HG03108 (cell line): Measurements from ENCODE around the gene GTF3C1.
A peak's percentile ranks its signal among the peaks of the same experiment; 100 is the strongest.

ENCODE experiments used
- ATAC-seq: cut with Tn5 transposase; IDR thresholded peaks from one replicate; pipeline ENCODE4 v1.9.1; 2021; ENCODE audit warnings: moderate library complexity; ENCODE audit not compliant: unreplicated experiment

GTF3C1 gene

GRCh38 chr16:27568077-27568476, 18.4 kb upstream of the GTF3C1 start:
- no peak for ATAC-seq

DNA sequence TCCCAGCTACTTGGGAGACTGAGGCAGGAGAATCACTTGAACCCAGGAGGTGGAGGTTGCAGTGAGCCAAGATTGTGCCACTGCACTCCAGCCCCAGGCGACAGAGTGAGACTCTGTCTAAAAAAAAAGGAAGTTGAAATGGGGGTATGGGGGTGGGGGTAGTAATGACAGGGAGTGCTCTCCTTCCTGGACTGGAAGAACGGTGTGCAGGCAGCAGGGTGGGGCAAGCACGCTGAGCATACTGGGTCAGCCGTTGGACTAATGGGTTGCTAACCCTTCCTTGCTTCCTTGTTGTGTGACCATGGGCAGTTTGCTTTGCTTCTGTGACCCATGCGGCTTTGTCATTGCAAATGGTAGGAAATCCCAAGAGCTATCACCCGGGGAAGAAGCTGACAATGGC, 16.7 kb upstream of the GTF3C1 start:
- no peak for ATAC-seq

DNA sequence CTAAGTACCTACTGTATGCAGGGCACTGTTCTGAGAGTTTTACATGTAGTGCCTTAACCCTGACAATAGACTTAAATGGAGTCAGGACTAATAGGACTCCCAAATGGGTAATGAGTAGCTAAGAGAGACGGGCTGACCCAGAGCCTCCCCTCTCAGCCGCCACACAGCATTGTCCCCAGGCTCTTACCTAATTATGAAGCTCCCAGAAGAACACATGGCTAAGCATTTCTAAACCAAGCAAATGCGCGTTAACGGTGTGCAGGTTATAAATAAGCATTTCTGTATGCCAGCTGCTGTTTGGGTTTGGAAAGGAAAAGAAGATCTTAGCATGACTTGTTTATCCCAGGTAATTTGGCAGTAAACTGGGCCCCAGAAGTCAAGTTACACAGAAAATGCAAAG, 14.5 kb upstream of the GTF3C1 start:
- ATAC-seq = no peak

DNA sequence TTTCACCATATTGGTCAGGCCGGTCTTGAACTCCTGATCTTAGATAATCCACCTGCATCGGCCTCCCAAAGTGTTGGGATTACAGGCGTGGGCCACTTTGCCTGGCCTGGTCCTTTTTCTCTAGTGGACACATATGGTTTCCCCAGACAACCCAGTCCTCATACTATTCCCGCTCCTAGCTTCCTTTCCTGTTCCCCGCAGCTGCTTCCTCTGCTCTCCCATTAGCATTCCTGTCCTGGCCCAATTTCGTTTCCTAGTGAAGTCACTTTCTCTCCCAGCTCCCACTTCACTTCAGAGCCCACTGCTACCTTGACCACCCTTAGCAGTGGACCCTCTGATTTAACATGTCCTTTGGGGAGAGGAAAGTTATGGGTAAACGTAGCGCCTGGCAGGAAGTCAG, 11.5 kb upstream of the GTF3C1 start:
- no peak for ATAC-seq

DNA sequence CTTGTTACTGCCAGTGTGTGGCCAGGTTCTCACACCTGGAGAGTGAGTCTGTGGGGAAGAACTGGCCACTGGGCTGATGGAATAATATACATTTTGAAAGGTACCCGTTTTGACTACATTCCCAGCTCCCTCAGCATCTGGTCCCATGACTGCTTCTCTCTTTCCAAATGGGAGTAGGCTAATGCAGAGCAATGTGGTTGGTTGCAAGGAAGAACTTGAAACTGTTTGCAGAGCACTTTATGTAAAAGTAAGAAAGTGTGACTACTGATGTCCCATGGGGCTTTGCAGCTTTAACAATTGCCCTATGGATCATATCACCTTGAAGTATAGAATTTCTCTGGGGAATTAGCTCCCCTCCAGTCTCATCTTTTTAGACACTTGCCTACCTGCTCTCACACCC, 9.2 kb upstream of the GTF3C1 start:
- ATAC-seq = no peak

DNA sequence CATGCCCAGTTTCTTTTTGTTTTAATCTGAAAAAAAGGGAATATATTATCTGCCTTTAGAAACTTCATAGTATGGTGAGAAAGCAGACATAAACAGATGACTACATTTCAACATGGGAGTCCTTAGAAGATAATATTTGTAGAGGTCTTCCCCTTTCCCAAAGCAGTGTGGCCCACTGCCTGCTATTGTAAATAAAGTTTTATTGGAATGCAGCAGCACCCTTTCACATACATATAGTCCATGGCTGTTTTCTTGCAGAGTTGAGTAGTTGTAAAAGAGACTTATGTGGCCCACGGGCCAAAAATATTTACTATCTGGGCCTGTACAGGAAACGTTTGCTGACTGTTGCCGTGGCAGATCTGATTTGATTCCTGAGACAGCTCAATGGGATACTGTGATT, 8.7 kb upstream of the GTF3C1 start:
- ATAC-seq = no peak

DNA sequence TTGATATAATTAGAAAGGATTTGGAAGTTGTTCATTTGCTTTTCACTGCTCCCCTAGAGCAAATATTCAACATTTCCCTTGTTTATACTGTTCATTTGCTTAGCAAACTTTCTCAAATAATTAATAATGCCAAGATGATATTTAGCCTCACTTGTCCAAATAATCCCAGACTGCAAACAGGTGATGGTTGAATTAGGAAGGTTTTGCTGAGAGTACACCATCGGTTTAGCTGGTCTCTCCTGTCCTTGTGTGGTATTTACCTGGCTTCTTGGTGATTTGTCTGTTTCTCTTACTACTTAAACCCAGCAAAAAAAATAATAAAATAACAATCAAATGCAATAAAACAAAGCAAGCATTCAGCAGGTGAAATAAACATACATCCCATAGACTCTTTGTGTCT, 6.8 kb upstream of the GTF3C1 start:
- no peak for ATAC-seq

- no peak for ATAC-seq
Measured at GRCh38 chr16:27551036-27551435, 1.3 kb upstream of the GTF3C1 start.

GRCh38 chr16:27550582-27550920, 838 bp upstream of the GTF3C1 start:
- ATAC-seq = no peak

- ATAC-seq = peak; percentile 22
Measured at GRCh38 chr16:27549464-27549745, 308 bp downstream of the GTF3C1 start.

- no peak for ATAC-seq
Measured at GRCh38 chr16:27547851-27548250, 1.9 kb downstream of the GTF3C1 start.

DNA sequence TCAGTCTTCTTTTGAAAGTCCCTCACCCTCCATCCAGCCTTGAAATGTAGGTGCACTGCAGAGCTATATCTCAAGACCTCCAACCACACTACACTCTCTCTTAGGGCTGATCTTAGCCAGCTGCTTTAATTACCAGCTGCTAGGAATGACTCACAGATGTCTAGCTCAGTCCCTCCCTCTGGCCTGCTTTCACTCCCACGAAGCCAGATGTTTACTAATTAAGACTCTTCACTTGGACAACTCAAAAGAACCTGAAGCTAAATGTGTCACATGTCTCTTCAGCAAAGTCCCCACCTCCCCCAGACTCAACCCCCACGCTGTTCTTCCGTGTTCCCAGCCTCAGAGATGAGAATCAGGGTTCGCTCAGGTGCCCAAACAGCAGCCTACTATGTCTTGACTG, 2.6 kb downstream of the GTF3C1 start:
- ATAC-seq = no peak

GRCh38 chr16:27544671-27545070, 5.0 kb downstream of the GTF3C1 start:
- ATAC-seq = no peak

DNA sequence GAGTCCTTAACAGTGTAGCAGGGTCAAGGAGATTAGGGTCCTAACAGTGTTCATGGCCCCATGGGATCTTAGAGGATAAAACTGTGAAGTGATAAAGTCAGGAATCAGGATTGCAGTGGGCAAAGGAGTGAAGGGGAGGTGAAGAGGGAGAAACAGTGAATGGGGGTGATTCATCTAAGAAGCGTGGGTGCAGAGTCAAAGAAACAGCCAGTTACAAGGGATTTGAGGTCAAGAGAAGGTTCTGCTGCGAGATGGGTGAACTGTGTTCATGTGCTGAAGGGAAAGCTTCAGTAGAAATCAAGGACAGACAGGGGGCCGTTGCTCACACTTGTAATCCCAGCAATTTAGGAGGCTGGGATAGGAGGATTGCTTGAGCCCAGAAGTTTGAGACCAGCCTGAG, 5.9 kb downstream of the GTF3C1 start:
- ATAC-seq = no peak

- ATAC-seq = no peak
Measured at GRCh38 chr16:27539636-27540035, 10.1 kb downstream of the GTF3C1 start.

DNA sequence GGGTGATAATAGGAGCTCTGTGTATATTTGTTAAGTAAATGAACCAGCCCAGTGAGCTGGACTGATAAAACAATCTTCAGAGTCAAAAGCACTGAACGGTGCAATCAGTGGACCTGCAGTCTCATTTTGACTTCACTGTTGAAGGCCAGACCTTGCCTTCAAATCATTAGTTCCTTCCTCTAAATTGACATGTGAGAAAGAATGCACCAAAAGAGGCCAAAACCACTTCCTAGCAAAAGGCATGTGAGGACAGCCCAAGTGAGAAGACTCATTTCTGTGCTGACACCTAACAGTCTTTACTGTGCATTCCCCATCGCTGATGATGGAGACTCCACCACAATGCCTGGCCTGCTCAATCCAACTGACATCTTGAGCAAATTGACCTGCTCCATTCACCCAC, 10.6 kb downstream of the GTF3C1 start:
- no peak for ATAC-seq

DNA sequence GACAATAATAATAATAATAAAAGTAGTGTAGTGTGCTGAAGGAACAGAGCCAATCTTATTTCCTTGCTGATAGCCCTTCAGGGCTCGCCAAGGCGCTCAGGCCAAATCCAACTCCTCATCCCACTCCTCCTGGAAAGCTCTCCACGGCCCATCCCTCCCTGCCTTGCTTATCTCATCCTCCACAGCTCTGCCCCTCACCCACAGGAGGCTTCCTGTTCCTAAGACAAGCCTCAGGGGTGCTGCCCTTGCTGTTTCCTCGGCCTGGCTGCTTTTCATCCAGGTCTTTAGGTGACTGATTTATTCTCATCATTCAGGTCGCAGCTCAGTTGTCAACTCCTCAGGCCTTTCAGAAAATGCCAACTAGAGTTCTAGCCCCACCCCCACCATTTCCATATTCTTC, 11.2 kb downstream of the GTF3C1 start:
- ATAC-seq = no peak

DNA sequence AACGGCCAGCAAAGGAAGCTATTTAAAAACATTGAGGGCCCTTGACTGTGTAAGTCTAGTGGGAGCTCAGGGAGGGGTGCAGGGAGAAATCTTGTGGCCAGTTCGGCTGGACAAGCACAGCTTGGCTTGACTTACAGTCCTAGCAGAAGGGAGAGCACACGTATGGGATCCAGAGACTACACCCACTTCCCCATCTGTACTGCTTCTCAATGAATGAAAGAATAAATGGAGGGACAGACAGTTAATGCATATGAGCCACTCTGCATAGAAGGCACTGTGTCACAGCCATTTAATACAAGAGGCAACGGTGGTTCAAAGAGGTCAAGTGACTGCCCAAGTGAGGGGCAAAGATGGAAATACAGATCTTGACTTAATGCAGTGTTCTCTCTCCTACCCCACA, 15.5 kb downstream of the GTF3C1 start:
- no peak for ATAC-seq

DNA sequence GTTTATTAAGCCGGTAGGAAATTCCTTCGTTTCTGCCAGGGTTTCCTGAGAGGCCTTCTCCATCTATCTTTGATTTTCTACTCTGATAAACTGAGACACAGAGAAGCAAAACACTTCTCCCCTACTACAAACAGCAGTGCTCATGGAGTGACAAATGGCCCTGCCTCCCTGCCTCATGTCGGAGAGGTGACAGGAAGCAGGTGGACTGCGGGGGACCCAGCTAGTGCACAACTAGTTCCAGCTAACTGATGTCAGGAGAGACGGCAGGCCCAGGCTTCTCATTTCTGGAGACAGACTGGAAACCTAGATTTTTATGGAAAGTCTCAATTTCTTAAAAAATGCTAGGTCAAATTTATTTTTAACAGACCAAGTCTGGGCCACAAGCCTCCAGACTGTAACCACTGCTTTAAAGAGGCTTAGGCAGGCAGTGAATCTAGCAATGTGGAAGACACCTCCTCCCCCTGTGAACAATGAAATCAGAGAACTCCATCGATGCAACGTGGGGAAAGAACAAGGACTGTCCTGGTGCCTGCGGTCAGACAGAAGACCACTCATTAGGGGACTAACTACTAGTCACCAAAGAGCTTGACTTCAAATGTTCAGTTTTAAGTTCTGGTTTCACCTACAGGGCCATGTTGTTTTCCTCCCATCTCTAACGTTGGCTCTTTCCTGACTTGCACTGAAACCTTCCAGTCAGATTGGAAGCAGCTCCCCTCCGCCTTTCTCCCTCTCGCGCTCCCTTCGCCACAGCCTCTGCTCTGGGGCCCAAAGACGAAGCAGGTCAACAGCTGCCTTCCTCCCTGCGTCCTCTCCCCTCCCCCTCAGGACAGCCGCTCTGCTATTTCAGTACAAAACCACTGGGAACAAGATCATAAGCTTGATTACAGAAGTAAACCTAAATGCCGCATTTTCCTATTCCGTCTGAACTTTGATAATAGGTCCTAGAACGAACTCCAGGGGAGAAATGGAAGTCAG, 17.6 kb downstream of the GTF3C1 start:
- ATAC-seq = no peak

- ATAC-seq = no peak
Measured at GRCh38 chr16:27531186-27531585, 18.5 kb downstream of the GTF3C1 start.

GRCh38 chr16:27529962-27530361, 19.8 kb downstream of the GTF3C1 start:
- ATAC-seq = no peak

- ATAC-seq = no peak
Measured at GRCh38 chr16:27528294-27528693, 21.4 kb downstream of the GTF3C1 start.

GRCh38 chr16:27526180-27526579, 23.5 kb downstream of the GTF3C1 start:
- no peak for ATAC-seq
